H9 (cell line): ENCODE measurements around the gene DDX1. TPM values are rescaled to one million over a fixed set of nuclear protein-coding genes. Genes with fewer than 3 reads are reported as not detected.

Source experiments
- DNase-seq: peaks from one replicate; pipeline ENCODE4 v3.0.0-alpha.2; 2017
- H2AFZ ChIP-seq: one replicate; pipeline ENCODE4 v1.6.1; 2013; ENCODE audit warnings: mild to moderate bottlenecking, low read length, control low read depth, moderate library complexity
- H2AK5ac ChIP-seq: 2 replicates; pipeline ENCODE4 v1.6.1; 2013; ENCODE audit warnings: low read length, control low read depth, mixed read lengths; ENCODE audit not compliant: insufficient read length
- H2BK120ac ChIP-seq: one replicate; pipeline ENCODE4 v1.6.1; 2013; ENCODE audit warnings: low read depth, mild to moderate bottlenecking, low read length, control low read depth, inconsistent platforms; ENCODE audit not compliant: poor library complexity, severe bottlenecking
- H2BK12ac ChIP-seq: 2 replicates; pipeline ENCODE4 v1.6.1; 2013; ENCODE audit warnings: low read length, control low read depth, mixed read lengths, low read depth; ENCODE audit not compliant: insufficient read length
- H2BK15ac ChIP-seq: 2 replicates; pipeline ENCODE4 v1.6.1; 2013; ENCODE audit warnings: low read depth, low read length, control low read depth
- H2BK20ac ChIP-seq: one replicate; pipeline ENCODE4 v1.6.1; 2013; ENCODE audit warnings: low read depth, mild to moderate bottlenecking, low read length, control low read depth, inconsistent platforms; ENCODE audit not compliant: poor library complexity, severe bottlenecking
- H2BK5ac ChIP-seq: 2 replicates; pipeline ENCODE4 v1.6.1; 2013; ENCODE audit warnings: low read length, control low read depth, mixed read lengths; ENCODE audit not compliant: insufficient read length
- H3K14ac ChIP-seq: 2 replicates; pipeline ENCODE4 v1.6.1; 2013; ENCODE audit warnings: low read length, control low read depth; ENCODE audit not compliant: insufficient read depth
- H3K18ac ChIP-seq: 2 replicates; pipeline ENCODE4 v1.6.1; 2013; ENCODE audit warnings: low read depth, mild to moderate bottlenecking, mixed read lengths, low read length, control low read depth; ENCODE audit not compliant: insufficient read length
- H3K23ac ChIP-seq: 2 replicates; pipeline ENCODE4 v1.6.1; 2013; ENCODE audit warnings: low read length, control low read depth, mixed read lengths, low read depth; ENCODE audit not compliant: insufficient read length
- H3K23me2 ChIP-seq: 2 replicates; pipeline ENCODE4 v1.6.1; 2013; ENCODE audit warnings: low read depth, mild to moderate bottlenecking, mixed read lengths, low read length, control low read depth; ENCODE audit not compliant: insufficient read length, poor library complexity, severe bottlenecking
- H3K27ac ChIP-seq: 2 replicates; pipeline ENCODE4 v1.5.1; 2013; ENCODE audit warnings: low read length, control low read depth, mixed read lengths, low read depth; ENCODE audit not compliant: insufficient read length
- H3K27me3 ChIP-seq: 2 replicates; pipeline ENCODE4 v1.6.1; 2013; ENCODE audit warnings: low read length, control low read depth, inconsistent platforms; ENCODE audit not compliant: insufficient read depth
- H3K4ac ChIP-seq: 2 replicates; pipeline ENCODE4 v1.6.1; 2013; ENCODE audit warnings: low read depth, mild to moderate bottlenecking, control low read depth, inconsistent platforms, low read length, moderate library complexity
- H3K4me1 ChIP-seq: 2 replicates; pipeline ENCODE4 v1.6.1; 2013; ENCODE audit warnings: low read length, control low read depth, inconsistent platforms; ENCODE audit not compliant: insufficient read depth
- H3K4me2 ChIP-seq: 2 replicates; pipeline ENCODE4 v1.6.1; 2013; ENCODE audit warnings: low read length, control low read depth, mixed read lengths; ENCODE audit not compliant: insufficient read length, insufficient read depth
- H3K56ac ChIP-seq: 2 replicates; pipeline ENCODE4 v1.6.1; 2013; ENCODE audit warnings: low read depth, mild to moderate bottlenecking, mixed read lengths, low read length, control low read depth; ENCODE audit not compliant: insufficient read length
- H3K79me1 ChIP-seq: 2 replicates; pipeline ENCODE4 v1.6.1; 2013; ENCODE audit warnings: low read depth, mild to moderate bottlenecking, moderate library complexity, low read length, control low read depth, inconsistent platforms; ENCODE audit not compliant: insufficient read depth, poor library complexity, severe bottlenecking
- H3K79me2 ChIP-seq: 2 replicates; pipeline ENCODE4 v1.6.1; 2013; ENCODE audit warnings: low read length, control low read depth, inconsistent platforms; ENCODE audit not compliant: insufficient read depth
- H3K9ac ChIP-seq: 2 replicates; pipeline ENCODE4 v1.6.1; 2013; ENCODE audit warnings: low read length, control low read depth, mixed read lengths; ENCODE audit not compliant: insufficient read length; ENCODE audit errors: extremely low read depth
- H3K9me3 ChIP-seq: one replicate; pipeline ENCODE4 v1.6.1; 2013; ENCODE audit warnings: low read depth, low read length, inconsistent platforms; ENCODE audit not compliant: control insufficient read depth
- H3T11ph ChIP-seq: one replicate; pipeline ENCODE4 v1.6.1; 2013; ENCODE audit warnings: mild to moderate bottlenecking, low read length, control low read depth, inconsistent platforms
- H4K20me1 ChIP-seq: one replicate; pipeline ENCODE4 v1.6.1; 2013; ENCODE audit not compliant: control insufficient read depth, insufficient read length, insufficient read depth
- H4K5ac ChIP-seq: 2 replicates; pipeline ENCODE4 v1.6.1; 2013; ENCODE audit warnings: low read depth, mild to moderate bottlenecking, mixed read lengths, low read length, control low read depth; ENCODE audit not compliant: insufficient read length
- H4K8ac ChIP-seq: replicated peaks from 2 replicates; pipeline ENCODE4 v1.6.1; 2013; ENCODE audit warnings: low read length, control low read depth, mixed read lengths, low read depth; ENCODE audit not compliant: insufficient read length
- H4K91ac ChIP-seq: 2 replicates; pipeline ENCODE4 v1.6.1; 2013; ENCODE audit warnings: low read depth, mild to moderate bottlenecking, moderate library complexity, mixed read lengths, low read length, control low read depth; ENCODE audit not compliant: insufficient read length
- H3K27ac Mint-ChIP-seq, 3 experiments: 2 replicates in 2 of 3; 3 replicates in 1 of 3; pipeline ENCODE4 v1.8.0; 2020 to 2021; ENCODE audit warnings: mixed read lengths in 3 of 3, mild to moderate bottlenecking in 1 of 3, moderate library complexity in 1 of 3
- H3K27me3 Mint-ChIP-seq: 2 replicates; pipeline ENCODE4 v1.8.0; 2021; ENCODE audit warnings: low read depth, mild to moderate bottlenecking, moderate library complexity, mixed read lengths
- H3K36me3 Mint-ChIP-seq, 3 experiments: 2 replicates in 2 of 3; 3 replicates in 1 of 3; pipeline ENCODE4 v1.8.0; 2020 to 2021; ENCODE audit warnings: low read depth in 3 of 3, mixed read lengths in 3 of 3; ENCODE audit not compliant: insufficient read depth in 1 of 3
- H3K4me1 Mint-ChIP-seq, 2 experiments: 2 replicates each; pipeline ENCODE4 v1.8.0; 2020; ENCODE audit warnings: mixed read lengths in 2 of 2
- H3K4me3 Mint-ChIP-seq, 2 experiments: 2 replicates in 1 of 2; 3 replicates in 1 of 2; pipeline ENCODE4 v1.8.0; 2020 to 2021; ENCODE audit warnings: mild to moderate bottlenecking in 2 of 2, mixed read lengths in 2 of 2, moderate library complexity in 1 of 2
- H3K9me3 Mint-ChIP-seq, 2 experiments: 2 replicates in 1 of 2; 3 replicates in 1 of 2; pipeline ENCODE4 v1.8.0; 2020; ENCODE audit warnings: mild to moderate bottlenecking in 2 of 2, mixed read lengths in 2 of 2, moderate library complexity in 1 of 2
- total RNA-seq: library from RNA; stranded (reverse); gene quantifications from 2 replicates; pipeline ENCODE4 v1.2.1, GENCODE V29; 2021
- TF ChIP-seq, protein P1 (sequence below): fragments of 200-600 bp; sonication (generic); conservative IDR thresholded peaks from 3 replicates; pipeline ENCODE4 v1.8.0; 2021; ENCODE audit warnings: antibody characterized with exemption, mild to moderate bottlenecking

DDX1 gene
- total RNA-seq, 1 experiment from 2014 or later, result 120 TPM

DNA sequence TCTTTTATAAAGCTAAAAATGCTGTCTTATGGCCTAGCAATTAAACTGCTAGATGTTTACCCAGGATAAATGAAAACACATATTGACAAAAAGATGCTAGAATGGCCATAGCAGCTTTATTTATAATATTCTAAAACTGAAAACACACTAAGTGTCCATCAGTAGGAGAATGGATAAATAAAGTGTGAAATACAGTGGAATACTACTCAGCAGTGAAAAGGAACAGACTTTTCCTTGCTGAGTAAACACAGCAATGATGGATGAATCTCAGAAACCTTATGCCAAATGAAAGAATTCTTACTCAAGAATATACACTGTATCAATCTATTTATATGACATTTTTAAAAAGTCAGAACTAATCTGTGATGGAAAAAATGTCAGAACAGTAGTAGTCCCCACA, 33.2 kb downstream of the DDX1 start:
- H3K23me2 ChIP-seq, result no peaks in the 10 kb centered on the region
- no peak overlapping the region for H3K56ac ChIP-seq
- no peaks in the 10 kb centered on the region for H3K27me3 ChIP-seq
- H3K79me2 ChIP-seq, result no peaks in the 10 kb centered on the region
- H3K4me2 ChIP-seq, result no peak overlapping the region
- TF ChIP-seq, protein P1, sequence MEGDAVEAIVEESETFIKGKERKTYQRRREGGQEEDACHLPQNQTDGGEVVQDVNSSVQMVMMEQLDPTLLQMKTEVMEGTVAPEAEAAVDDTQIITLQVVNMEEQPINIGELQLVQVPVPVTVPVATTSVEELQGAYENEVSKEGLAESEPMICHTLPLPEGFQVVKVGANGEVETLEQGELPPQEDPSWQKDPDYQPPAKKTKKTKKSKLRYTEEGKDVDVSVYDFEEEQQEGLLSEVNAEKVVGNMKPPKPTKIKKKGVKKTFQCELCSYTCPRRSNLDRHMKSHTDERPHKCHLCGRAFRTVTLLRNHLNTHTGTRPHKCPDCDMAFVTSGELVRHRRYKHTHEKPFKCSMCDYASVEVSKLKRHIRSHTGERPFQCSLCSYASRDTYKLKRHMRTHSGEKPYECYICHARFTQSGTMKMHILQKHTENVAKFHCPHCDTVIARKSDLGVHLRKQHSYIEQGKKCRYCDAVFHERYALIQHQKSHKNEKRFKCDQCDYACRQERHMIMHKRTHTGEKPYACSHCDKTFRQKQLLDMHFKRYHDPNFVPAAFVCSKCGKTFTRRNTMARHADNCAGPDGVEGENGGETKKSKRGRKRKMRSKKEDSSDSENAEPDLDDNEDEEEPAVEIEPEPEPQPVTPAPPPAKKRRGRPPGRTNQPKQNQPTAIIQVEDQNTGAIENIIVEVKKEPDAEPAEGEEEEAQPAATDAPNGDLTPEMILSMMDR, result no peak
- H3K79me1 ChIP-seq, result no peaks in the 10 kb centered on the region
- no peaks in the 10 kb centered on the region for H3K9me3 ChIP-seq
- Mint-ChIP-seq H3K4me3 (no peak overlapping the region), H3K4me1 (no peaks in the 10 kb centered on the region), H3K36me3 (peaks cover 27 to 72% (median 71%) of the 10 kb centered on the region in 3 experiments; a peak in 6 of 7 replicates), H3K27me3 (no peaks in the 10 kb centered on the region), H3K9me3 (no peaks in the 10 kb centered on the region), H3K27ac (no peak overlapping the region)
- no peak overlapping the region for H3K23ac ChIP-seq
- no peak overlapping the region for H2BK20ac ChIP-seq
- H4K20me1 ChIP-seq, result no peaks in the 10 kb centered on the region
- H2AK5ac ChIP-seq, result no peak overlapping the region
- no peak overlapping the region for H4K5ac ChIP-seq
- H4K91ac ChIP-seq, result no peak overlapping the region
- H3K14ac ChIP-seq, result no peak overlapping the region
- H2BK120ac ChIP-seq, result no peak overlapping the region
- no peak overlapping the region for H3K4ac ChIP-seq
- H2BK15ac ChIP-seq, result no peak overlapping the region
- no peak overlapping the region for H4K8ac ChIP-seq
- no peak overlapping the region for H3K9ac ChIP-seq
- H3K4me1 ChIP-seq, result no peaks in the 10 kb centered on the region
- DNase-seq, result no peak
- no peak overlapping the region for H2BK5ac ChIP-seq
- no peak overlapping the region for H3T11ph ChIP-seq
- H3K27ac ChIP-seq, result no peak overlapping the region
- no peak overlapping the region for H2BK12ac ChIP-seq
- H2AFZ ChIP-seq, result no peak overlapping the region
- H3K18ac ChIP-seq, result no peak overlapping the region
